Epithelial cell of proximal tubule (primary cell): ENCODE measurements around the gene CD82. TPM values are rescaled to one million over a fixed set of nuclear protein-coding genes. Genes with fewer than 3 reads are reported as not detected.

ENCODE experiments used
- DNase-seq: peaks from one replicate; pipeline ENCODE4 v3.0.0-alpha.2; 2011; ENCODE audit warnings: low read depth
- H3K4me3 ChIP-seq: 2 replicates; pipeline ENCODE4 v1.5.1; 2011; ENCODE audit warnings: low read depth, mild to moderate bottlenecking, low read length
- CTCF ChIP-seq: conservative IDR thresholded peaks from 2 replicates; pipeline ENCODE4 v1.5.1; 2012; ENCODE audit warnings: low read depth, mild to moderate bottlenecking, low read length
- total RNA-seq: library from RNA; depleted of rRNA; stranded (reverse); fragments of >200 nt; gene quantifications from 2 replicates; pipeline ENCODE4 v1.2.3, GENCODE V29; 2015

CD82 gene
- total RNA-seq, 1 donor from 2014 or later: 14.2 TPM

DNA sequence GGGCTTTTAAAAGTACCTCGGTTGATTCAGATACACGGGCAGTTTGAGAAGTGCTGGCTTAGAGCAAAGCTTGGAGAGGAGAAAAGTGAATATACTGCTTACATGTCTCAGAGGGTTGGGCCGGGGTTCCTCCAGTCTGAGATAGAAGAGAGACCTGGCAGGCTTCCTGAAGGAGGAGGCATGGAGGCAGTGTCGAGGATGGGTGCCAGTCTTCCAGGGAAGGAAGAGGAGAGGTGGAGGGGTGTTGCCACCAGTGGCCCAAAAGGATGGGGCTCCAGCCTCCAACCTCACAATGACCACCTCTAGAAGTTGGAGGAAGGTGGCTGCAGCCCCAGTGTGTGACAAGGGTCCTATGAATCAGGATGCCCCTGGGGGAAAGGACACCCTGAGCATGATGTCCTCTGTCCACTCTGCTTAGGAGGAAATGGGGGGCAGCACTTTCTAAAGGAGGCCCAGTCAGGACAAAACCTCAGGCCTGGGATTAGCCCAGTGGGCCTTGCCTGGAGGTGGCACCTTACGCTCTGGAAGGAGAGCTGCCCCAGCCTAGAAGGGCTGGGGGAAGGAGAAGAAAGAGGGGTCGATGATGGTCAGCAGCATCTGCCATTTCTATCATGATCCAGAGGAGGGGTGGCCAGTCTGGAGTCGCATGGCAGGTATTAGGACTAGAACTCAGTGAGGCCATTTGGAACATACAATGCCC is 65.2 kb downstream of the CD82 start:
- DNase-seq: no peak
- no peak overlapping the region for H3K4me3 ChIP-seq
- no peak for TF ChIP-seq CTCF

DNA sequence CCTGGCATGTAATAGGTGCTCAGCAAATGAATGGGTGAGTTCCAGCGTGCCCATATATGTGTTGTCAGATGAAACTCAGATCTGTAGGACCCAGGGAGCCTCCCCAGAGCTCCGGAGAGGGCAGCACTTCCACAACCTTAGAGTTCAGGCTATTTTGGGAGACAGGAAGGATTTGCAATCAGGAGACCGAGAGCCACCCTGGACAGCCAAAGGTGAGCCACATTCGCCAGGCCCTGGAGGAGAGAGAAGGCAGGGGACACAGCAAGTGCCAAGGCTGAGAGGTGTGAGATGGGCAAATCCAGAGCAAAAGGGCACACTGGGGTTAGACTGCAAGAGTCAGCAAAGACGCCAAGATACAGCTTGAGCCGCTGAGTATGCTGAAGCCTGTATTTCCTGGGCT is 66.4 kb downstream of the CD82 start:
- no peak overlapping the region for H3K4me3 ChIP-seq
- no peak for TF ChIP-seq CTCF
- DNase-seq: no peak

GRCh38 chr11:44632466-44633123 is 67.1 kb downstream of the CD82 start:
- peak; percentile 55 for TF ChIP-seq CTCF
- H3K4me3 ChIP-seq: no peak overlapping the region
- DNase-seq: no peak

DNA sequence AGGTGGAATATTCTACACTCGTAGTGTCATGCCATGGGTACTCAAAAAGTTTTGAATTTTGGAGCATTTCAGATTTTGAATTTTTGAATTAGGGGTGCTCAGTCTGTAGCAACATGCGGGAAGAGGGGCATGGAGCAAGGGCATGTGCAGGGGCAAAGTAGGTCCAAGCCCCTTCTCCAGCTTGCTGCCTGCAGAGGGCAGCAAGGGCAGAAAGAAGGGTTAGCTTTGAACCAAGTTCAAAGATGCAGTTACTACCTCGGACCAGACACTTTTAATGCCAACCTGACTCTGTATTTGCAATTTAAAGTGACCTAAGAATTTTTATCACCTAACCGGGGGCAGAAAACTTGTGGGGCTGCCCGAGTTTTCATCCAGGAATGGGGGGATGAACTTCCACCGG is 68.2 kb downstream of the CD82 start:
- no peak for DNase-seq
- TF ChIP-seq CTCF: peak; percentile 56
- H3K4me3 ChIP-seq: no peak overlapping the region

GRCh38 chr11:44634401-44635281 is 69.2 kb downstream of the CD82 start:
- no peak overlapping the region for H3K4me3 ChIP-seq
- peak; percentile 44 for DNase-seq
- no peak for TF ChIP-seq CTCF

GRCh38 chr11:44637487-44637886 is 72.0 kb downstream of the CD82 start:
- H3K4me3 ChIP-seq: no peak overlapping the region
- DNase-seq: no peak
- TF ChIP-seq CTCF: no peak
